HepG2 (cell line): Measurements from ENCODE around the gene EIF4G1. TPM values are rescaled to one million over a fixed set of nuclear protein-coding genes. Genes with fewer than 3 reads are reported as not detected.
A peak's percentile ranks its signal among the peaks of the same experiment; 100 is the strongest.

Experiments used
- CC2D1A ChIP-seq: sonication (generic); formaldehyde crosslinking; IDR thresholded peaks from 2 replicates; pipeline ENCODE4 v1.8.1; 2023; ENCODE audit warnings: mild to moderate bottlenecking, missing genetic modification reagents
- CSRNP1 ChIP-seq: sonication (generic); formaldehyde crosslinking; IDR thresholded peaks from 2 replicates; pipeline ENCODE4 v1.8.1; 2023; ENCODE audit warnings: mild to moderate bottlenecking, missing genetic modification reagents
- GTF2F1 ChIP-seq: fragments of 150-350 bp; IDR thresholded peaks from 2 replicates; pipeline ENCODE4 v1.6.1; 2014; ENCODE audit warnings: low read length
- HMGXB4 ChIP-seq, 2 experiments: sonication (generic) in 1 of 2; formaldehyde crosslinking in 1 of 2; IDR thresholded peaks; 2 replicates each; pipeline versions ENCODE4 v1.4.0 to v1.6.1; 2018 to 2020; ENCODE audit warnings: missing genetic modification reagents in 2 of 2, borderline replicate concordance in 1 of 2, low read depth in 1 of 2, mild to moderate bottlenecking in 1 of 2, missing biosample characterization in 1 of 2
- HNRNPLL ChIP-seq: fragments of 200-400 bp; formaldehyde crosslinking; IDR thresholded peaks from 2 replicates; pipeline ENCODE4 v1.6.1; 2017; ENCODE audit warnings: mild to moderate bottlenecking, low read depth, low read length; ENCODE audit not compliant: poor library complexity, severe bottlenecking
- NBN ChIP-seq: fragments of 450-650 bp; conservative IDR thresholded peaks from 2 replicates; pipeline ENCODE4 v1.6.1; 2017
- NFE2 ChIP-seq: sonication (generic); formaldehyde crosslinking; IDR thresholded peaks from 2 replicates; pipeline ENCODE4 v1.4.0; 2020; ENCODE audit warnings: missing genetic modification reagents
- NFE2L2 ChIP-seq: fragments of 150-350 bp; IDR thresholded peaks from 2 replicates; pipeline ENCODE4 v1.6.1; 2014; ENCODE audit warnings: low read length
- PBX2 ChIP-seq: IDR thresholded peaks from 2 replicates; pipeline ENCODE4 v1.6.1; 2016; ENCODE audit warnings: control low read depth
- POLR2A ChIP-seq, 2 experiments: IDR thresholded peaks; 2 replicates each; pipeline ENCODE4 v1.6.1; 2011; ENCODE audit warnings: low read depth in 2 of 2, low read length in 2 of 2, mild to moderate bottlenecking in 1 of 2, moderate library complexity in 1 of 2; ENCODE audit not compliant: insufficient read depth in 1 of 2
- SYNCRIP ChIP-seq: fragments of 200-400 bp; formaldehyde crosslinking; IDR thresholded peaks from 2 replicates; pipeline ENCODE4 v1.6.1; 2018; ENCODE audit warnings: mild to moderate bottlenecking, low read depth, low read length; ENCODE audit not compliant: insufficient read depth
- U2AF2 ChIP-seq: fragments of 200-400 bp; formaldehyde crosslinking; IDR thresholded peaks from 2 replicates; pipeline ENCODE4 v1.6.1; 2017; ENCODE audit warnings: low read depth, mild to moderate bottlenecking, low read length
- UBTF ChIP-seq: sonication (generic); formaldehyde crosslinking; IDR thresholded peaks from 2 replicates; pipeline ENCODE4 v1.4.0; 2020; ENCODE audit warnings: mild to moderate bottlenecking, missing genetic modification reagents
- ZBTB7B ChIP-seq: sonication (generic); formaldehyde crosslinking; IDR thresholded peaks from 2 replicates; pipeline ENCODE4 v1.4.0; 2020; ENCODE audit warnings: missing genetic modification reagents
- ZNF124 ChIP-seq: sonication (generic); formaldehyde crosslinking; IDR thresholded peaks from 2 replicates; pipeline ENCODE4 v1.4.0; 2020; ENCODE audit warnings: missing genetic modification reagents
- ZNF160 ChIP-seq: sonication (generic); formaldehyde crosslinking; IDR thresholded peaks from 2 replicates; pipeline ENCODE4 v1.8.0; 2022; ENCODE audit warnings: mild to moderate bottlenecking, inconsistent platforms, missing genetic modification reagents
- ZNF224 ChIP-seq: sonication (generic); formaldehyde crosslinking; IDR thresholded peaks from 2 replicates; pipeline ENCODE4 v1.5.0; 2020; ENCODE audit warnings: mild to moderate bottlenecking, missing genetic modification reagents
- ZNF329 ChIP-seq: sonication (generic); formaldehyde crosslinking; IDR thresholded peaks from 2 replicates; pipeline ENCODE4 v1.9.0; 2021; ENCODE audit warnings: low read depth, mild to moderate bottlenecking, missing genetic modification reagents
- ZNF543 ChIP-seq: sonication (generic); formaldehyde crosslinking; IDR thresholded peaks from 2 replicates; pipeline ENCODE4 v1.4.0; 2020; ENCODE audit warnings: mild to moderate bottlenecking, missing genetic modification reagents
- ZNF558 ChIP-seq: sonication (generic); formaldehyde crosslinking; IDR thresholded peaks from 2 replicates; pipeline ENCODE4 v1.9.0; 2022; ENCODE audit warnings: mild to moderate bottlenecking, missing genetic modification reagents, borderline replicate concordance
- ZNF605 ChIP-seq: sonication (generic); formaldehyde crosslinking; IDR thresholded peaks from 2 replicates; pipeline ENCODE4 v1.8.0; 2022; ENCODE audit warnings: mild to moderate bottlenecking, missing genetic modification reagents
- ZNF737 ChIP-seq: sonication (generic); formaldehyde crosslinking; IDR thresholded peaks from 2 replicates; pipeline ENCODE4 v1.5.0; 2020; ENCODE audit warnings: missing genetic modification reagents, mild to moderate bottlenecking, borderline replicate concordance
- ZNF83 ChIP-seq: sonication (generic); formaldehyde crosslinking; IDR thresholded peaks from 2 replicates; pipeline ENCODE4 v1.4.0; 2020; ENCODE audit warnings: missing genetic modification reagents, mild to moderate bottlenecking, borderline replicate concordance
- polyA plus RNA-seq, 8 experiments: library from polyadenylated mRNA; depleted of rRNA in 3 of 8; stranded (reverse) in 7 of 8; unstranded in 1 of 8; fragments of >200 nt; fragmentation: Illumina TruSeq in 4 of 8; extraction: Trizol in 4 of 8; gene quantifications; 2 replicates each; pipeline versions ENCODE4 v1.2.1 to v1.2.3, GENCODE V29; 2011 to 2016; ENCODE audit warnings: low read depth in 4 of 8, missing spikeins in 1 of 8, mixed read lengths in 1 of 8; ENCODE audit not compliant: insufficient read depth in 1 of 8
- total RNA-seq, 5 experiments: library from RNA; depleted of rRNA; stranded (reverse); fragments of >200 nt; fragmentation: Illumina TruSeq; extraction: Trizol; gene quantifications; 2 replicates each; pipeline ENCODE4 v1.2.3, GENCODE V29; 2016; ENCODE audit warnings: low read depth in 1 of 5

Gene EIF4G1
- total and polyA plus RNA-seq, 2 of the 13 experiments (the other 11 are each of a cell fraction or from before 2014, with no cell fraction given) = 208 to 213 TPM

GRCh38 chr3:184298759-184299487 is 15.5 kb upstream of the EIF4G1 start, which contains the start of gene PSMD2 (continued):
- TF ChIP-seq ZNF224 (CRISPR knock-in tag) (no peak), UBTF (CRISPR knock-in tag) (peak; percentile 52; the same call in 1 of the 2 replicates), CC2D1A (CRISPR knock-in tag) (no peak), ZBTB7B (CRISPR knock-in tag) (peak; percentile 23; the same call in 1 of the 2 replicates), ZNF558 (CRISPR knock-in tag) (no peak; the same call in 1 of the 2 replicates), SYNCRIP (no peak), PBX2 (CRISPR knock-in tag) (no peak), NBN (no peak), ZNF605 (CRISPR knock-in tag) (peak; percentile 45; the same call in 1 of the 2 replicates), CSRNP1 (CRISPR knock-in tag) (no peak), ZNF83 (no peak), NFE2 (CRISPR knock-in tag) (no peak), ZNF160 (no peak), NFE2L2 (no peak), ZNF329 (CRISPR knock-in tag) (0 out of 2 replicates have a peak, but pooled peaks have one; percentile 1), ZNF543 (0 out of 2 replicates have a peak, but pooled peaks have one; percentile 20), GTF2F1 (no peak), HMGXB4 (CRISPR knock-in tag; IDR thresholded peaks at IDR 0.05; ENCODE audit: borderline replicate concordance in 1 of 2, low read depth in 1 of 2) (peak; percentile 57 to 58; a peak in 2 of 4 replicates), U2AF2 (no peak), HNRNPLL (peak; percentile 72), ZNF737 (CRISPR knock-in tag) (no peak), POLR2A (IDR thresholded peaks at IDR 0.05; ENCODE audit: insufficient read depth in 1 of 2, low read depth in 2 of 2, low read length in 2 of 2) (peak; percentile 80 to 86), ZNF124 (no peak)
